DOHH2 (cell line): Measurements from ENCODE around the gene USP12.

ENCODE experiments used
- H3F3A ChIP-seq: fragments of 200-600 bp; sonication (generic), shearing (Covaris generic); 2 replicates; pipeline ENCODE4 v1.6.0; 2016; ENCODE audit warnings: antibody characterized with exemption, mild to moderate bottlenecking; ENCODE audit not compliant: control insufficient read depth, insufficient read depth
- H3K27ac ChIP-seq: fragments of 200-600 bp; sonication (generic); 2 replicates; pipeline ENCODE4 v1.5.1; 2014; ENCODE audit warnings: low read depth, mild to moderate bottlenecking, low read length, moderate library complexity
- H3K27me3 ChIP-seq: fragments of 200-600 bp; sonication (generic); 2 replicates; pipeline ENCODE4 v1.6.1; 2014; ENCODE audit warnings: mild to moderate bottlenecking, low read length, mixed read lengths; ENCODE audit not compliant: control insufficient read depth
- H3K36me3 ChIP-seq: fragments of 200-600 bp; sonication (generic); 2 replicates; pipeline ENCODE4 v1.6.1; 2014; ENCODE audit warnings: mild to moderate bottlenecking, low read length, moderate library complexity, mixed read lengths; ENCODE audit not compliant: control insufficient read depth
- H3K4me1 ChIP-seq: fragments of 200-600 bp; sonication (generic); 2 replicates; pipeline ENCODE4 v1.6.1; 2014; ENCODE audit warnings: mild to moderate bottlenecking, low read length, mixed read lengths; ENCODE audit not compliant: control insufficient read depth
- H3K4me2 ChIP-seq: fragments of 200-600 bp; sonication (generic); 2 replicates; pipeline ENCODE4 v1.6.0; 2014; ENCODE audit warnings: mild to moderate bottlenecking, low read length, moderate library complexity
- H3K4me3 ChIP-seq: fragments of 200-600 bp; sonication (generic); 2 replicates; pipeline ENCODE4 v1.5.1; 2014; ENCODE audit warnings: mild to moderate bottlenecking, low read length, mixed read lengths
- H3K79me2 ChIP-seq: fragments of 200-600 bp; sonication (generic); 2 replicates; pipeline ENCODE4 v1.6.1; 2014; ENCODE audit warnings: mild to moderate bottlenecking, low read length, mixed read lengths; ENCODE audit not compliant: control insufficient read depth
- H3K9me2 ChIP-seq: fragments of 200-600 bp; sonication (generic); replicated peaks from 2 replicates; pipeline ENCODE4 v1.6.1; 2014; ENCODE audit warnings: mild to moderate bottlenecking, low read length, mixed read lengths; ENCODE audit not compliant: control insufficient read depth
- H3K9me3 ChIP-seq: fragments of 200-600 bp; sonication (generic); 2 replicates; pipeline ENCODE4 v1.6.1; 2014; ENCODE audit warnings: antibody characterized with exemption, low read length, mixed read lengths; ENCODE audit not compliant: control insufficient read depth, insufficient read depth
- H4K20me1 ChIP-seq: fragments of 200-600 bp; sonication (generic); 2 replicates; pipeline ENCODE4 v1.6.0; 2014; ENCODE audit warnings: low read depth, mild to moderate bottlenecking, antibody characterized with exemption, low read length, moderate library complexity; ENCODE audit not compliant: control insufficient read depth, insufficient read depth
- CTCF ChIP-seq: fragments of 200-600 bp; sonication (generic); IDR thresholded peaks from one replicate; pipeline ENCODE4 v1.5.1; 2014; ENCODE audit warnings: antibody characterized with exemption, mild to moderate bottlenecking, low read depth, low read length; ENCODE audit not compliant: poor library complexity, severe bottlenecking
- EZH2phosphoT487 ChIP-seq: fragments of 200-600 bp; sonication (generic); IDR thresholded peaks from 2 replicates; pipeline ENCODE4 v1.6.1; 2017; ENCODE audit warnings: borderline replicate concordance, mild to moderate bottlenecking, antibody characterized with exemption, low read length, moderate library complexity, mixed read lengths

Gene USP12

DNA sequence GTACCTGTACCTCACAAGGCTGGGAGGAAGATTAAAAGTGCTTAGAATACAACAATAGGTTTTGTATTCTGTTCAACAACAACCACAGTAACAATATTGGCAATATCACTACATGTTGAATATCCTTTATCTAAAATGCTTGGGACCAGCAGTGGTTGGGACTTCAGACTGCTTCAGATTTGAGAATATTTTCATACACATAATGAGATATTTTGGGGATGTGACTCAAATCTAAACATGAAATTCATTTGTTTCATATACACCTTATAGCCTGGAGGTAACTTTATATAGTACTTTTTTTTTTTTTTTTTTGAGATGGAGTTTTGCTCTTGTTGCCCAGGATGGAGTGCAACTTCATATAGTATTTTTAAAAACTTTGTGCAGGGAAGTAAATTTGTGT lies 73.9 kb downstream of the USP12 start:
- Histone ChIP-seq H3K27me3 (no peaks in the 10 kb centered on the region), H3K36me3 (peaks cover 32% of the 10 kb centered on the region), H3K27ac (no peak overlapping the region), H3K4me2 (no peak overlapping the region), H3K4me1 (no peaks in the 10 kb centered on the region; the same call in 1 of the 2 replicates), H3K79me2 (no peaks in the 10 kb centered on the region), H3K9me2 (no peaks in the 10 kb centered on the region), H3K9me3 (no peaks in the 10 kb centered on the region), H4K20me1 (no peaks in the 10 kb centered on the region), H3F3A (no peaks in the 10 kb centered on the region), H3K4me3 (no peak overlapping the region)
- no peak for TF ChIP-seq CTCF
- no peak for TF ChIP-seq EZH2phosphoT487

- Histone ChIP-seq H4K20me1 (no peaks in the 10 kb centered on the region), H3F3A (no peaks in the 10 kb centered on the region), H3K79me2 (no peaks in the 10 kb centered on the region), H3K4me2 (no peak overlapping the region), H3K9me2 (no peaks in the 10 kb centered on the region), H3K4me3 (no peak overlapping the region), H3K4me1 (no peaks in the 10 kb centered on the region), H3K27me3 (no peaks in the 10 kb centered on the region), H3K9me3 (no peaks in the 10 kb centered on the region), H3K27ac (no peak overlapping the region), H3K36me3 (peaks cover 54% of the 10 kb centered on the region)
- TF ChIP-seq EZH2phosphoT487 (no peak), CTCF (no peak)
Observed at GRCh38 chr13:27091451-27091850, 80.2 kb downstream of the USP12 start.

DNA sequence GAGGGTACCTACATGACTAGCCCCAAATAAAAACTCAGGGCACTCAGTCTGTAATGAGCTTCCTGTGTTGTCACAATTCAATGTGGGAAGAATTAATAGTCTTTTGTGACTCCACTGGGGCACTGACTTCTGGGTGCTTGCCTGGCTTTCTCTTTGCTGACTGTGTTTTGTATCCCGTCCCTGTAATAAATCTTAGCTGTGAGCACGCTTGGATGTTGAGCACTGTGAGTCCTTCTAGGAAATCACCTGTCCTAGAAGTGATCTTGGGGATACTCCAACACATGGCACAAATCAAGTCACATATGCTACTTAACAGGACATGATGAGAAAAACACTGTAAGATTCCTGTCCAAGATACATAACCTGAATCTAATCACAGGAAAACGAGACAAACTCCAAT lies 83.0 kb downstream of the USP12 start:
- H3K4me1 ChIP-seq, result no peaks in the 10 kb centered on the region
- H3K27me3 ChIP-seq, result no peaks in the 10 kb centered on the region
- H3K9me3 ChIP-seq, result no peaks in the 10 kb centered on the region
- TF ChIP-seq CTCF (no peak), EZH2phosphoT487 (no peak)
- H3K9me2 ChIP-seq, result no peaks in the 10 kb centered on the region
- no peaks in the 10 kb centered on the region for H3F3A ChIP-seq
- no peaks in the 10 kb centered on the region for H3K79me2 ChIP-seq
- H3K27ac ChIP-seq, result no peak overlapping the region
- no peak overlapping the region for H3K4me2 ChIP-seq
- H4K20me1 ChIP-seq, result no peaks in the 10 kb centered on the region
- no peak overlapping the region for H3K4me3 ChIP-seq
- H3K36me3 ChIP-seq, result peaks cover 47% of the 10 kb centered on the region
